ENCODE data around the gene KNOP1. TPM values are rescaled to one million over a fixed set of nuclear protein-coding genes. Genes with fewer than 3 reads are reported as not detected.
A peak's percentile ranks its signal among the peaks of the same experiment; 100 is the strongest.

KNOP1 gene
- total RNA-seq, 1 donor from 2014 or later: 77.9 TPM

DNA sequence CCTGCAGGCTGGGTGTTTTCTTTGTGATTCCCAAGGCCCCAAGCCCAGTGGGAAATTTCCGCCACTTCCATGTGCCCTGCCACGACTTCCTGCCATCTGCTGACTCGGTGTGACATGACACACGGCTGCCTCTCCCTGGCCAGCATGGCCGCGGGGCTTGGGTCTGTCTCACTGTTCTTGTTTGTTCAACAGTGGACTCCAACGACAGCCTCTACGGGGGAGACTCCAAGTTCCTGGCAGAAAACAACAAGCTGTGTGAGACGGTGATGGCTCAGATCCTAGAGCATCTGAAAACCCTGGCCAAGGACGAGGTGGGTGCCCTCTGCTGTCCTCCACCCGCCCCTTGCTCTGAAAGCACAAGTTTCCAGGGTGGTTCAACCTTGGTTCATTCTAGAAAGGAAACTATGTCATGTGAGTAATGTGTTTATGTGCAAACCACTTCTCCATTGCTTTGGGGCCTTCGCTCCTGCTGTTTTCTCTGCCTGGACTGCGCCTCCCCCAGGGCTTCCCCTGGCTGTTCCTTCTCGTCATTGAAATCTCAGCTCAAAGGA, 26.8 kb downstream of the KNOP1 start:
- H3K4me1 Mint-ChIP-seq: peaks cover 13% of the 10 kb centered on the region
- no peaks in the 10 kb centered on the region for H3K9me3 Mint-ChIP-seq
- no peak overlapping the region for H3K4me3 Mint-ChIP-seq
- peaks cover 13% of the 10 kb centered on the region for H3K36me3 Mint-ChIP-seq (ENCODE audit: low read depth)
- no peak for TF ChIP-seq CTCF (conservative IDR thresholded peaks at IDR 0.05)
- no peaks in the 10 kb centered on the region for H3K27me3 Mint-ChIP-seq (ENCODE audit: low read depth)
- DNase-seq (ENCODE audit: low read depth, low spot score): no peak
- H3K27ac Mint-ChIP-seq (ENCODE audit: unreplicated experiment): no peak overlapping the region

DNA sequence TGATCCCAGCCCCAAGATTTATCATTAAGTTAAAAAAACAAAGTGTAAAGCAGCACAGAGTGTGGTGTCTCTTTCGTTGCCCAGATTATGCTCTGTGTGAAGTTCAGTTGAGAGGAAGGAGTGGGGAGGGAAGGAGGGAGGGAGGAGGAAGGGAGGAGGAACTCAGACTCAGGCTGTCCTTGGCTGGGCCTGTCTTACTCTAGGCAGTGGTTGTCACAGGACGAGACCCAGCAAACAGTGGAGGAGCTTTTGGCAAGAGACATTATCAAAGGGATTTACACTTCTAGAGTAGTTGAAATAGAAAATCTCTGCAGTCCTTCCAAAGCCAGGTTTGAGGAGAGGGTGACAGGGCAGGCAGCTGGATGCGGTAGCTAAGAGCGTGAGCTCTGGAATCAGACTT, 27.8 kb downstream of the KNOP1 start:
- Mint-ChIP-seq H3K9me3 (peaks cover 3% of the 10 kb centered on the region), H3K27ac (ENCODE audit: unreplicated experiment) (no peak overlapping the region), H3K27me3 (ENCODE audit: low read depth) (no peaks in the 10 kb centered on the region), H3K36me3 (ENCODE audit: low read depth) (peaks cover 22% of the 10 kb centered on the region), H3K4me1 (peaks cover 20% of the 10 kb centered on the region), H3K4me3 (no peak overlapping the region)
- no peak for DNase-seq (ENCODE audit: low read depth, low spot score)
- TF ChIP-seq CTCF (conservative IDR thresholded peaks at IDR 0.05): no peak

DNA sequence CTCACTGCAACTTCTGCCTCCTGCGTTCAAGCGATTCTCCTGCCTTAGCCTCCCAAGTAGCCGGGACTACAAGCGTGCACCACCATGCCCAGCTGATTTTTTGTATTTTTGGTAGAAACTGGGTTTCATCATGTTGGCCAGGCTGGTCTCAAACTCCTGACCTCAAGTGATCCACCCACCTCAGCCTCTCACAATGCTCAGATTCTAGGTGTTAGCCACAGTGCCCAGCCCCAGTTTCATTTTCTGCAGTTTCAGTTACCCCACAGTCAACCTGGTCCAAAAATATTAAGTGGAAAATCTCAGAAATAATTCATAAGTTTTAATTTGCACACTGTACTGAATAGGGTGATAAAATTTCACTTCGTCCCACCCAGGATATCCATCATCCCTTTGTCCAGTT, 28.7 kb downstream of the KNOP1 start:
- DNase-seq (ENCODE audit: low read depth, low spot score): no peak
- H3K9me3 Mint-ChIP-seq: peaks cover 6% of the 10 kb centered on the region
- no peak overlapping the region for H3K27ac Mint-ChIP-seq (ENCODE audit: unreplicated experiment)
- no peak for TF ChIP-seq CTCF (conservative IDR thresholded peaks at IDR 0.05)
- peaks cover 26% of the 10 kb centered on the region for H3K36me3 Mint-ChIP-seq (ENCODE audit: low read depth)
- H3K27me3 Mint-ChIP-seq (ENCODE audit: low read depth): no peaks in the 10 kb centered on the region
- H3K4me3 Mint-ChIP-seq: no peak overlapping the region
- peaks cover 20% of the 10 kb centered on the region for H3K4me1 Mint-ChIP-seq

DNA sequence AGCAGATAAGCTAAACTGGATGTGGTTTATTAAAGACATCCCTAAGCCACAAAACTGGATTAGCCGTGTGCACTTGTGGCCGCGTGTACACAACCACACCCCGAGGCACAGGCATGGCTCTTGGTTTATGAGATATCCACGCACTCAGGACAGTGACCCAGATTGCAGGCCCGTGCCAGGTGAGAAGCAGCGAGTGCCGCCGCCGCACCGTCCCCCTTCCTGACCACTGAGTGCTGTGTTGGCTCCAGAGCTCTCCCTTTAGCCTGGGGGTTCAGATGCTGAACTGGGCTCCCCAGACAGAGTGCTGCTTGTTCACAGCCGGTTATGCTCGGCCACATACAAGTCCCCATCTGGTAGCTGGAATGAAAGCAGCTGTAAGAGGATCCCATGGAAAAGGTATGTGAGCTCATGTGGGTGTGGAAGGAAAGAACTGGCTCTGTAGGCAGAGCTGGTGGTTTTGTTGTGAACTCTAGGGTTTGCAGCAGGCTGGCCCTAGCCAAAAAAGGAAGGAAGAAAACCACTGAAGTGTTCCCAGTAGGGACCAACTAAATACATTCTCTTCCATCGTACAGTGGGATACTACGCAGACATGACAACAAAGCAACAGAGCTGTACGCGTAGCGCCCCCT, 29.5 kb downstream of the KNOP1 start:
- peak overlapping the region; percentile 43 for H3K27ac Mint-ChIP-seq (ENCODE audit: unreplicated experiment)
- no peaks in the 10 kb centered on the region for H3K27me3 Mint-ChIP-seq (ENCODE audit: low read depth)
- H3K4me1 Mint-ChIP-seq: peaks cover 20% of the 10 kb centered on the region
- peaks cover 7% of the 10 kb centered on the region for H3K9me3 Mint-ChIP-seq
- H3K4me3 Mint-ChIP-seq: no peak overlapping the region
- no peak for DNase-seq (ENCODE audit: low read depth, low spot score)
- TF ChIP-seq CTCF (conservative IDR thresholded peaks at IDR 0.05): no peak
- peaks cover 27% of the 10 kb centered on the region for H3K36me3 Mint-ChIP-seq (ENCODE audit: low read depth)

DNA sequence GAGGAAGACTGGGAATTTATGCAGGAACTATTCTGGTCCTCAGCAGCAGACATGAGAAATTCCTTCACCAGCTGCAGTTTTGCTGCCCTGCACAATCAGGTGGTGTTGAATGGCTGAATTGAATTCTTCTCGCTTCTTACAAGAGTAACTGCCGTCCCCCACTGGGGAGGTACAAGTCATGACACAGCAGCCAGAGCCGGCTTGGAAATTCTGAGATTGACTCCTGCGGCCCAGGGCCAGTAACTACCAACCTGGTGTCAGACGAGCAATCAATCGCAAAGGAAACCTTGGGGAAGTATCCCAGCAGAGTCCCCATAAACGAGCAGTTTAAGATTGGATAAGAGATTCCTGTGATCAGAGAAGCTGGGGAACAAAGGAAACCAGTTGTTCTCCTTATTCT, 30.7 kb downstream of the KNOP1 start:
- peaks cover 30% of the 10 kb centered on the region for H3K36me3 Mint-ChIP-seq (ENCODE audit: low read depth)
- no peak overlapping the region for H3K4me3 Mint-ChIP-seq
- no peak for DNase-seq (ENCODE audit: low read depth, low spot score)
- H3K27me3 Mint-ChIP-seq (ENCODE audit: low read depth): no peaks in the 10 kb centered on the region
- no peak for TF ChIP-seq CTCF (conservative IDR thresholded peaks at IDR 0.05)
- H3K4me1 Mint-ChIP-seq: peaks cover 20% of the 10 kb centered on the region
- H3K27ac Mint-ChIP-seq (ENCODE audit: unreplicated experiment): peak overlapping the region; percentile 40
- peaks cover 10% of the 10 kb centered on the region for H3K9me3 Mint-ChIP-seq

Measured in neural crest cell (in vitro differentiated cells).